Loucy (cell line): ENCODE measurements around the gene VSTM5.

ENCODE experiments used
- CTCF ChIP-seq: fragments of 200-600 bp; sonication (generic); conservative IDR thresholded peaks from 2 replicates; pipeline ENCODE4 v1.5.1; 2014; ENCODE audit warnings: mild to moderate bottlenecking, antibody characterized with exemption, low read length
- EZH2phosphoT487 ChIP-seq: fragments of 200-600 bp; IDR thresholded peaks from 2 replicates; pipeline ENCODE4 v1.6.1; 2018; ENCODE audit warnings: antibody characterized with exemption, mild to moderate bottlenecking, moderate library complexity, borderline replicate concordance

GRCh38 chr11:93849201-93849600, 1.2 kb downstream of the VSTM5 start:
- TF ChIP-seq CTCF = no peak
- no peak for TF ChIP-seq EZH2phosphoT487
